ENCODE results near the gene KCNQ1.

DNA sequence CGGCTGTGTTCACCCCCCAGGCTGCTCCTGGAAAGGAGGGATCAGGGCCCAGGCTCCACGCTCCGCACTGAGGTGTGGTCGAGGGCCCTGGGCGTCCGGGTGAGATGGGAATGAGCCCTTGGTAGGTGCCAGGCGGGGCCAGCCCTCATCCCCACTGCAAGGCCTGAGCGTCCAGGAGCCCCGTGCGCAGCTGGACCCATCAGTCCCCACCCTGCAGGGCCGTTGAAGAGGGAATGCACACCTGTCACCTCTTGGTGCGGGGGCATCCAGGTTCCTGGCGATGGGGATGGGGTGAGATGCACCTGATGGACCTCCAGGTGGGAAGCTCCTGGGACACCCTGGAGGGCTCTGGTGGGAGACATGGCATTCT is 72.2 kb downstream of the KCNQ1 start:
- no peak for TF ChIP-seq EZH2 (IDR thresholded peaks at IDR 0.05; ENCODE audit: borderline replicate concordance, insufficient read depth, low read length, poor library complexity, severe bottlenecking)
- no peak for TF ChIP-seq RAD21 (conservative IDR thresholded peaks at IDR 0.05)
- TF ChIP-seq TAF1 (IDR thresholded peaks at IDR 0.05; ENCODE audit: low read depth): no peak
- TF ChIP-seq, protein P1, sequence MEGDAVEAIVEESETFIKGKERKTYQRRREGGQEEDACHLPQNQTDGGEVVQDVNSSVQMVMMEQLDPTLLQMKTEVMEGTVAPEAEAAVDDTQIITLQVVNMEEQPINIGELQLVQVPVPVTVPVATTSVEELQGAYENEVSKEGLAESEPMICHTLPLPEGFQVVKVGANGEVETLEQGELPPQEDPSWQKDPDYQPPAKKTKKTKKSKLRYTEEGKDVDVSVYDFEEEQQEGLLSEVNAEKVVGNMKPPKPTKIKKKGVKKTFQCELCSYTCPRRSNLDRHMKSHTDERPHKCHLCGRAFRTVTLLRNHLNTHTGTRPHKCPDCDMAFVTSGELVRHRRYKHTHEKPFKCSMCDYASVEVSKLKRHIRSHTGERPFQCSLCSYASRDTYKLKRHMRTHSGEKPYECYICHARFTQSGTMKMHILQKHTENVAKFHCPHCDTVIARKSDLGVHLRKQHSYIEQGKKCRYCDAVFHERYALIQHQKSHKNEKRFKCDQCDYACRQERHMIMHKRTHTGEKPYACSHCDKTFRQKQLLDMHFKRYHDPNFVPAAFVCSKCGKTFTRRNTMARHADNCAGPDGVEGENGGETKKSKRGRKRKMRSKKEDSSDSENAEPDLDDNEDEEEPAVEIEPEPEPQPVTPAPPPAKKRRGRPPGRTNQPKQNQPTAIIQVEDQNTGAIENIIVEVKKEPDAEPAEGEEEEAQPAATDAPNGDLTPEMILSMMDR (IDR thresholded peaks at IDR 0.05; ENCODE audit: poor library complexity, severe bottlenecking): no peak
- no peak for TF ChIP-seq MXI1 (conservative IDR thresholded peaks at IDR 0.05; ENCODE audit: poor library complexity, severe bottlenecking)
- TF ChIP-seq POLR2AphosphoS5 (IDR thresholded peaks at IDR 0.05): no peak
- no peak for TF ChIP-seq EP300 (conservative IDR thresholded peaks at IDR 0.05; ENCODE audit: poor library complexity, severe bottlenecking)
- TF ChIP-seq, protein P2, sequence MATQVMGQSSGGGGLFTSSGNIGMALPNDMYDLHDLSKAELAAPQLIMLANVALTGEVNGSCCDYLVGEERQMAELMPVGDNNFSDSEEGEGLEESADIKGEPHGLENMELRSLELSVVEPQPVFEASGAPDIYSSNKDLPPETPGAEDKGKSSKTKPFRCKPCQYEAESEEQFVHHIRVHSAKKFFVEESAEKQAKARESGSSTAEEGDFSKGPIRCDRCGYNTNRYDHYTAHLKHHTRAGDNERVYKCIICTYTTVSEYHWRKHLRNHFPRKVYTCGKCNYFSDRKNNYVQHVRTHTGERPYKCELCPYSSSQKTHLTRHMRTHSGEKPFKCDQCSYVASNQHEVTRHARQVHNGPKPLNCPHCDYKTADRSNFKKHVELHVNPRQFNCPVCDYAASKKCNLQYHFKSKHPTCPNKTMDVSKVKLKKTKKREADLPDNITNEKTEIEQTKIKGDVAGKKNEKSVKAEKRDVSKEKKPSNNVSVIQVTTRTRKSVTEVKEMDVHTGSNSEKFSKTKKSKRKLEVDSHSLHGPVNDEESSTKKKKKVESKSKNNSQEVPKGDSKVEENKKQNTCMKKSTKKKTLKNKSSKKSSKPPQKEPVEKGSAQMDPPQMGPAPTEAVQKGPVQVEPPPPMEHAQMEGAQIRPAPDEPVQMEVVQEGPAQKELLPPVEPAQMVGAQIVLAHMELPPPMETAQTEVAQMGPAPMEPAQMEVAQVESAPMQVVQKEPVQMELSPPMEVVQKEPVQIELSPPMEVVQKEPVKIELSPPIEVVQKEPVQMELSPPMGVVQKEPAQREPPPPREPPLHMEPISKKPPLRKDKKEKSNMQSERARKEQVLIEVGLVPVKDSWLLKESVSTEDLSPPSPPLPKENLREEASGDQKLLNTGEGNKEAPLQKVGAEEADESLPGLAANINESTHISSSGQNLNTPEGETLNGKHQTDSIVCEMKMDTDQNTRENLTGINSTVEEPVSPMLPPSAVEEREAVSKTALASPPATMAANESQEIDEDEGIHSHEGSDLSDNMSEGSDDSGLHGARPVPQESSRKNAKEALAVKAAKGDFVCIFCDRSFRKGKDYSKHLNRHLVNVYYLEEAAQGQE (IDR thresholded peaks at IDR 0.05; ENCODE audit: borderline replicate concordance): no peak

Measured in neural cell (in vitro differentiated cells).